IMR-90 (cell line): ENCODE measurements around the gene LRRC52. TPM values are rescaled to one million over a fixed set of nuclear protein-coding genes. Genes with fewer than 3 reads are reported as not detected.

Experiments used
- ATAC-seq: fragments of 200-7000 bp; cut with Tn5 transposase; 2 replicates; pipeline ENCODE4 v1.9.1; 2020; ENCODE audit warnings: low read depth, mild to moderate bottlenecking, moderate library complexity
- BruUV-seq: library from RNA; stranded (reverse); fragments of 400-500 nt; replicated peaks from 2 replicates; lab custom pipeline; 2021; lab: Mats Ljungman, UMichigan
- CTCF ChIA-PET: fragments of 300-600 bp; formaldehyde crosslinking; extraction: SDS; loops from one replicate; lab custom pipeline; 2021; ENCODE audit warnings: antibody characterized with exemption; lab: Yijun Ruan, JAX
- POLR2A ChIA-PET: fragments of 300-600 bp; sonication (Branson Sonifier 250); formaldehyde crosslinking; loops from one replicate; lab custom pipeline; 2022; ENCODE audit warnings: antibody characterized with exemption; ENCODE audit not compliant: unreplicated experiment; lab: Charles Lee
- DNase-seq: peaks from one replicate; pipeline ENCODE4 v3.0.0; 2013
- H2AFZ ChIP-seq: replicated peaks from 2 replicates; pipeline ENCODE3; 2013; ENCODE audit warnings: low read length, mild to moderate bottlenecking; ENCODE audit not compliant: poor library complexity
- H2AK5ac ChIP-seq: 2 replicates; pipeline ENCODE4 v1.6.1; 2013; ENCODE audit warnings: low read depth, low read length, inconsistent platforms
- H2AK9ac ChIP-seq: replicated peaks from 2 replicates; pipeline ENCODE3; 2013; ENCODE audit warnings: mild to moderate bottlenecking, low read depth, low read length, moderate library complexity; ENCODE audit not compliant: poor library complexity
- H2BK120ac ChIP-seq: 2 replicates; pipeline ENCODE4 v1.6.1; 2013; ENCODE audit warnings: low read depth, low read length, inconsistent platforms
- H2BK15ac ChIP-seq: 3 replicates; pipeline ENCODE4 v1.6.1; 2013; ENCODE audit warnings: low read depth, low read length, inconsistent platforms
- H2BK20ac ChIP-seq: 2 replicates; pipeline ENCODE4 v1.6.1; 2013; ENCODE audit warnings: low read depth, mild to moderate bottlenecking, inconsistent platforms, low read length, moderate library complexity
- H2BK5ac ChIP-seq: 2 replicates; pipeline ENCODE4 v1.6.1; 2013; ENCODE audit warnings: mild to moderate bottlenecking, low read depth, low read length, inconsistent platforms; ENCODE audit not compliant: poor library complexity, severe bottlenecking
- H3K14ac ChIP-seq: replicated peaks from 2 replicates; pipeline ENCODE4 v1.6.1; 2013; ENCODE audit warnings: low read depth, low read length, inconsistent platforms
- H3K18ac ChIP-seq: 2 replicates; pipeline ENCODE4 v1.6.1; 2013; ENCODE audit warnings: low read depth, low read length, control low read depth
- H3K23ac ChIP-seq: 2 replicates; pipeline ENCODE4 v1.6.1; 2013; ENCODE audit warnings: low read depth, low read length, inconsistent platforms
- H3K27ac ChIP-seq: 2 replicates; pipeline ENCODE4 v1.5.1; 2013; ENCODE audit warnings: mild to moderate bottlenecking, control low read depth, low read length; ENCODE audit not compliant: insufficient read depth
- H3K27me3 ChIP-seq: 2 replicates; pipeline ENCODE4 v1.6.1; 2013; ENCODE audit warnings: low read length; ENCODE audit not compliant: control insufficient read depth, insufficient read depth
- H3K36me3 ChIP-seq: 2 replicates; pipeline ENCODE4 v1.6.1; 2013; ENCODE audit warnings: low read length, mixed read lengths; ENCODE audit not compliant: control insufficient read depth, insufficient read depth
- H3K4ac ChIP-seq: 2 replicates; pipeline ENCODE4 v1.6.1; 2013; ENCODE audit warnings: low read depth, low read length, inconsistent platforms
- H3K4me1 ChIP-seq: 2 replicates; pipeline ENCODE4 v1.6.1; 2013; ENCODE audit warnings: low read length, mixed read lengths; ENCODE audit not compliant: control insufficient read depth, insufficient read depth
- H3K4me2 ChIP-seq: 2 replicates; pipeline ENCODE4 v1.6.1; 2013; ENCODE audit warnings: low read depth, mild to moderate bottlenecking, control low read depth, low read length, moderate library complexity
- H3K4me3 ChIP-seq: 2 replicates; pipeline ENCODE4 v1.5.1; 2013; ENCODE audit warnings: low read depth, mild to moderate bottlenecking, control low read depth, low read length, moderate library complexity; ENCODE audit not compliant: insufficient read depth
- H3K56ac ChIP-seq: 2 replicates; pipeline ENCODE4 v1.6.1; 2013; ENCODE audit warnings: low read length, inconsistent platforms; ENCODE audit not compliant: insufficient read depth; ENCODE audit errors: extremely low read depth
- H3K79me1 ChIP-seq, 2 experiments: 2 replicates each; pipeline ENCODE4 v1.6.1; 2013; ENCODE audit warnings: low read length in 2 of 2, inconsistent platforms in 1 of 2, low read depth in 1 of 2
- H3K9ac ChIP-seq: 2 replicates; pipeline ENCODE4 v1.6.1; 2013; ENCODE audit warnings: low read depth, low read length, control low read depth
- H3K9me1 ChIP-seq: 2 replicates; pipeline ENCODE4 v1.6.1; 2013; ENCODE audit warnings: low read length, inconsistent platforms; ENCODE audit not compliant: insufficient read depth
- H3K9me3 ChIP-seq: 2 replicates; pipeline ENCODE4 v1.6.1; 2013; ENCODE audit warnings: low read length; ENCODE audit not compliant: control insufficient read depth, insufficient read depth
- H4K20me1 ChIP-seq: 2 replicates; pipeline ENCODE4 v1.6.1; 2013; ENCODE audit warnings: low read length, inconsistent platforms; ENCODE audit not compliant: insufficient read depth
- H4K5ac ChIP-seq: 2 replicates; pipeline ENCODE4 v1.6.1; 2013; ENCODE audit warnings: mild to moderate bottlenecking, low read depth, low read length, control low read depth
- H4K8ac ChIP-seq, 2 experiments: 2 replicates each; pipeline ENCODE4 v1.6.1; 2013; ENCODE audit warnings: low read depth in 2 of 2, low read length in 2 of 2, control low read depth in 1 of 2, inconsistent platforms in 1 of 2
- H4K91ac ChIP-seq: 2 replicates; pipeline ENCODE4 v1.6.1; 2013; ENCODE audit warnings: low read depth, low read length, inconsistent platforms; ENCODE audit not compliant: insufficient read depth
- BHLHE40 ChIP-seq: fragments of 150-350 bp; IDR thresholded peaks from 2 replicates; pipeline ENCODE4 v1.6.1; 2016; ENCODE audit warnings: mild to moderate bottlenecking, low read depth, low read length
- CEBPB ChIP-seq: IDR thresholded peaks from 2 replicates; pipeline ENCODE4 v1.6.1; 2012; ENCODE audit warnings: low read depth, low read length, improper control_type of control experiment
- FOS ChIP-seq: fragments of 150-350 bp; IDR thresholded peaks from 2 replicates; pipeline ENCODE4 v1.6.1; 2016; ENCODE audit warnings: low read depth, low read length
- MXI1 ChIP-seq: IDR thresholded peaks from 2 replicates; pipeline ENCODE4 v1.6.1; 2012; ENCODE audit warnings: low read depth, mild to moderate bottlenecking, low read length, moderate library complexity, borderline replicate concordance
- NFE2L2 ChIP-seq: fragments of 150-350 bp; IDR thresholded peaks from 2 replicates; pipeline ENCODE4 v1.6.1; 2016; ENCODE audit warnings: low read depth, mild to moderate bottlenecking, low read length
- POLR2A ChIP-seq: IDR thresholded peaks from 2 replicates; pipeline ENCODE4 v1.6.1; 2012; ENCODE audit warnings: mild to moderate bottlenecking, low read depth, low read length
- RAD21 ChIP-seq: IDR thresholded peaks from 2 replicates; pipeline ENCODE4 v1.6.1; 2012; ENCODE audit warnings: low read length, improper control_type of control experiment
- RCOR1 ChIP-seq: IDR thresholded peaks from 2 replicates; pipeline ENCODE4 v1.6.1; 2012; ENCODE audit warnings: mild to moderate bottlenecking, low read length, improper control_type of control experiment; ENCODE audit not compliant: insufficient replicate concordance
- RFX5 ChIP-seq: IDR thresholded peaks from 2 replicates; pipeline ENCODE4 v1.8.0; 2012; ENCODE audit warnings: low read depth, mild to moderate bottlenecking, low read length, moderate library complexity
- SMC3 ChIP-seq: fragments of 150-350 bp; IDR thresholded peaks from 2 replicates; pipeline ENCODE4 v1.6.1; 2016; ENCODE audit warnings: low read depth, mild to moderate bottlenecking, antibody characterized with exemption, low read length, moderate library complexity
- WGBS, 2 experiments: methylation state at CpG; one replicate each; pipeline versions ENCODE4 v1.1.5 to v1.1.7; 2013; ENCODE audit warnings: missing lambda C conversion rate in 2 of 2; ENCODE audit not compliant: insufficient read length in 1 of 2; ENCODE audit errors: extremely low coverage in 2 of 2; 5-methylcytosine and 5-hydroxymethylcytosine counted together
- dilution Hi-C: fragments of 300-500 bp; cut with HindIII; formaldehyde crosslinking; loops from one replicate; pipeline ENCODE4 v1.14.3; 2018; ENCODE audit warnings: low sequenced_read_pairs; ENCODE audit not compliant: unreplicated experiment
- in situ Hi-C: fragments of 300-500 bp; cut with MboI; formaldehyde crosslinking; loops from 3 replicates; pipeline ENCODE4 v1.14.3; 2019; ENCODE audit warnings: low sequenced_read_pairs, inconsistent platforms, mixed read lengths
- intact Hi-C: fragments of 100-400 bp; cut with micrococcal nuclease; formaldehyde crosslinking; loops from 2 replicates; pipeline ENCODE4 v1.10.0; 2022
- polyA plus RNA-seq, 3 experiments: library from polyadenylated mRNA; depleted of rRNA; stranded (reverse); fragments of >200 nt; gene quantifications; 2 replicates each; pipeline ENCODE4 v1.2.3, GENCODE V29; 2012; ENCODE audit warnings: low replicate concordance in 1 of 3
- total RNA-seq: library from RNA; depleted of rRNA; stranded (reverse); fragments of >200 nt; gene quantifications from 2 replicates; pipeline ENCODE4 v1.2.3, GENCODE V29; 2012
- TF ChIP-seq, protein P1 (sequence below): conservative IDR thresholded peaks from 2 replicates; pipeline ENCODE4 v1.5.1; 2012; ENCODE audit warnings: mild to moderate bottlenecking, low read depth, low read length, improper control_type of control experiment
- TF ChIP-seq, protein P2 (sequence below): fragments of 150-350 bp; IDR thresholded peaks from 2 replicates; pipeline ENCODE4 v1.6.1; 2017; ENCODE audit warnings: mild to moderate bottlenecking, antibody characterized with exemption, low read length, low read depth

LRRC52 gene
- total and polyA plus RNA-seq, 2 of the 4 experiments (the other 2 are of a cell fraction): not detected

- CTCF ChIA-PET: no interaction called here
Measured at GRCh38 chr1:165501330-165501969, 42.4 kb upstream of the LRRC52 start.

More at GRCh38 chr1:165501330-165501969, 42.4 kb upstream of the LRRC52 start:
- no peak overlapping the region for H3K9ac ChIP-seq
- H3K9me3 ChIP-seq: no peaks in the 10 kb centered on the region
- no peak overlapping the region for H3K14ac ChIP-seq
- no peak overlapping the region for H3K27ac ChIP-seq
- no peak overlapping the region for H4K8ac ChIP-seq
- no peak overlapping the region for H2AK5ac ChIP-seq
- no peak overlapping the region for H3K4me3 ChIP-seq
- no peak for DNase-seq
- H3K27me3 ChIP-seq: no peaks in the 10 kb centered on the region
- no peak overlapping the region for H2BK5ac ChIP-seq
- TF ChIP-seq SMC3 (no peak), MXI1 (no peak), RFX5 (no peak), POLR2A (no peak), NFE2L2 (no peak), FOS (no peak), CEBPB (no peak), BHLHE40 (no peak), RAD21 (no peak), RCOR1 (no peak)
- TF ChIP-seq, protein P1, sequence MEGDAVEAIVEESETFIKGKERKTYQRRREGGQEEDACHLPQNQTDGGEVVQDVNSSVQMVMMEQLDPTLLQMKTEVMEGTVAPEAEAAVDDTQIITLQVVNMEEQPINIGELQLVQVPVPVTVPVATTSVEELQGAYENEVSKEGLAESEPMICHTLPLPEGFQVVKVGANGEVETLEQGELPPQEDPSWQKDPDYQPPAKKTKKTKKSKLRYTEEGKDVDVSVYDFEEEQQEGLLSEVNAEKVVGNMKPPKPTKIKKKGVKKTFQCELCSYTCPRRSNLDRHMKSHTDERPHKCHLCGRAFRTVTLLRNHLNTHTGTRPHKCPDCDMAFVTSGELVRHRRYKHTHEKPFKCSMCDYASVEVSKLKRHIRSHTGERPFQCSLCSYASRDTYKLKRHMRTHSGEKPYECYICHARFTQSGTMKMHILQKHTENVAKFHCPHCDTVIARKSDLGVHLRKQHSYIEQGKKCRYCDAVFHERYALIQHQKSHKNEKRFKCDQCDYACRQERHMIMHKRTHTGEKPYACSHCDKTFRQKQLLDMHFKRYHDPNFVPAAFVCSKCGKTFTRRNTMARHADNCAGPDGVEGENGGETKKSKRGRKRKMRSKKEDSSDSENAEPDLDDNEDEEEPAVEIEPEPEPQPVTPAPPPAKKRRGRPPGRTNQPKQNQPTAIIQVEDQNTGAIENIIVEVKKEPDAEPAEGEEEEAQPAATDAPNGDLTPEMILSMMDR: no peak
- TF ChIP-seq, protein P2, sequence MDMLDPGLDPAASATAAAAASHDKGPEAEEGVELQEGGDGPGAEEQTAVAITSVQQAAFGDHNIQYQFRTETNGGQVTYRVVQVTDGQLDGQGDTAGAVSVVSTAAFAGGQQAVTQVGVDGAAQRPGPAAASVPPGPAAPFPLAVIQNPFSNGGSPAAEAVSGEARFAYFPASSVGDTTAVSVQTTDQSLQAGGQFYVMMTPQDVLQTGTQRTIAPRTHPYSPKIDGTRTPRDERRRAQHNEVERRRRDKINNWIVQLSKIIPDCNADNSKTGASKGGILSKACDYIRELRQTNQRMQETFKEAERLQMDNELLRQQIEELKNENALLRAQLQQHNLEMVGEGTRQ: no peak
- H3K36me3 ChIP-seq: no peaks in the 10 kb centered on the region
- ATAC-seq: no peak
- no peak overlapping the region for H3K56ac ChIP-seq
- no peak overlapping the region for H2AK9ac ChIP-seq
- no peak overlapping the region for H2AFZ ChIP-seq
- no peak overlapping the region for H4K91ac ChIP-seq
- H3K4me1 ChIP-seq: no peaks in the 10 kb centered on the region
- intact Hi-C loops: no loop called here
- H2BK20ac ChIP-seq: no peak overlapping the region
- no peaks in the 10 kb centered on the region for H4K20me1 ChIP-seq
- no CpG with 5 or more reads among the region's 7 CpGs for WGBS, 2 experiments
- in situ Hi-C loops: no loop called here
- H3K23ac ChIP-seq: no peak overlapping the region
- H3K79me1 ChIP-seq: no peaks in the 10 kb centered on the region
- no peaks in the 10 kb centered on the region for H3K9me1 ChIP-seq
- no peak overlapping the region for H3K18ac ChIP-seq
- dilution Hi-C loops: no loop called here
- no peak overlapping the region for H4K5ac ChIP-seq
- no peak overlapping the region for H2BK120ac ChIP-seq
- H3K4me2 ChIP-seq: no peak overlapping the region
- no peak overlapping the region for H2BK15ac ChIP-seq
- POLR2A ChIA-PET: no interaction called here
- BruUV-seq: no TSS peak
- H3K4ac ChIP-seq: no peak overlapping the region
